ENCODE data around the gene PSMC1.

Gene PSMC1

GRCh38 chr14:90302529-90303303 lies 46.4 kb downstream of the PSMC1 start:
- no peak for DNase-seq

GRCh38 chr14:90303473-90303872 lies 47.1 kb downstream of the PSMC1 start:
- no peak for DNase-seq

- no peak for DNase-seq
Measured at GRCh38 chr14:90304502-90304901, 48.1 kb downstream of the PSMC1 start.

GRCh38 chr14:90305176-90305601 lies 48.8 kb downstream of the PSMC1 start:
- DNase-seq: no peak

GRCh38 chr14:90308561-90308960 lies 52.2 kb downstream of the PSMC1 start:
- no peak for DNase-seq

GRCh38 chr14:90317286-90317685 lies 60.9 kb downstream of the PSMC1 start:
- DNase-seq: no peak

GRCh38 chr14:90318016-90318415 lies 61.7 kb downstream of the PSMC1 start:
- DNase-seq: no peak

GRCh38 chr14:90319173-90319572 lies 62.8 kb downstream of the PSMC1 start:
- DNase-seq: no peak

GRCh38 chr14:90319634-90320541 lies 63.5 kb downstream of the PSMC1 start:
- no peak for DNase-seq

GRCh38 chr14:90321891-90322290 lies 65.5 kb downstream of the PSMC1 start:
- no peak for DNase-seq

Measured in DMS79 treated with DMSO at 0.1 percent for 48 hours (cell line).